HepG2 (cell line): ENCODE data around the gene MRPS7. TPM values are rescaled to one million over a fixed set of nuclear protein-coding genes. Genes with fewer than 3 reads are reported as not detected.

Experiments
- ASH2L ChIP-seq: fragments of 300-600, 200-600 bp; sonication (generic); IDR thresholded peaks from 2 replicates; pipeline ENCODE4 v1.7.0; 2017; ENCODE audit warnings: low read depth, mild to moderate bottlenecking, moderate library complexity, mixed read lengths, low read length; ENCODE audit not compliant: insufficient read length
- ATF1 ChIP-seq: IDR thresholded peaks from 2 replicates; pipeline ENCODE4 v1.6.1; 2016; ENCODE audit warnings: mild to moderate bottlenecking, control low read depth
- BCL6 ChIP-seq: IDR thresholded peaks from 2 replicates; pipeline ENCODE4 v1.6.1; 2016; ENCODE audit warnings: missing genetic modification reagents, missing compliant biosample characterization
- ESRRA ChIP-seq: sonication (generic); formaldehyde crosslinking; IDR thresholded peaks from 2 replicates; pipeline ENCODE4 v1.5.1; 2020; ENCODE audit warnings: mild to moderate bottlenecking, low read depth, missing genetic modification reagents
- IRX3 ChIP-seq: sonication (generic); formaldehyde crosslinking; IDR thresholded peaks from 2 replicates; pipeline ENCODE4 v1.8.1; 2023; ENCODE audit warnings: mild to moderate bottlenecking, low read depth, missing genetic modification reagents, borderline replicate concordance
- PHF8 ChIP-seq: sonication (generic); formaldehyde crosslinking; IDR thresholded peaks from 2 replicates; pipeline ENCODE4 v1.5.0; 2020; ENCODE audit warnings: missing genetic modification reagents
- RARA ChIP-seq: IDR thresholded peaks from 2 replicates; pipeline ENCODE4 v1.6.1; 2016; ENCODE audit warnings: missing genetic modification reagents, missing compliant biosample characterization
- RORA ChIP-seq: sonication (generic); formaldehyde crosslinking; IDR thresholded peaks from 2 replicates; pipeline ENCODE4 v1.5.0; 2020; ENCODE audit warnings: mild to moderate bottlenecking, missing genetic modification reagents, moderate library complexity
- SMAD1 ChIP-seq: sonication (generic); formaldehyde crosslinking; IDR thresholded peaks from 2 replicates; pipeline ENCODE4 v1.4.0; 2020; ENCODE audit warnings: missing genetic modification reagents, low read depth, mild to moderate bottlenecking, borderline replicate concordance
- SP4 ChIP-seq: sonication (generic); formaldehyde crosslinking; IDR thresholded peaks from 2 replicates; pipeline ENCODE4 v1.8.1; 2023; ENCODE audit warnings: mild to moderate bottlenecking, missing genetic modification reagents
- ZEB1 ChIP-seq: IDR thresholded peaks from 2 replicates; pipeline ENCODE4 v1.6.1; 2012; ENCODE audit warnings: mild to moderate bottlenecking, low read depth, inconsistent platforms; ENCODE audit not compliant: insufficient replicate concordance
- ZFP37 ChIP-seq: sonication (generic); formaldehyde crosslinking; IDR thresholded peaks from 2 replicates; pipeline ENCODE4 v1.4.0; 2020; ENCODE audit warnings: missing genetic modification reagents, borderline replicate concordance
- ZNF367 ChIP-seq: sonication (generic); formaldehyde crosslinking; IDR thresholded peaks from 2 replicates; pipeline ENCODE4 v1.4.0; 2020; ENCODE audit warnings: missing genetic modification reagents, borderline replicate concordance
- ZNF446 ChIP-seq: sonication (generic); formaldehyde crosslinking; IDR thresholded peaks from 2 replicates; pipeline ENCODE4 v1.5.0; 2020; ENCODE audit warnings: mild to moderate bottlenecking, missing genetic modification reagents
- ZNF496 ChIP-seq: sonication (generic); formaldehyde crosslinking; IDR thresholded peaks from 2 replicates; pipeline ENCODE4 v1.8.1; 2023; ENCODE audit warnings: mild to moderate bottlenecking, moderate library complexity, missing genetic modification reagents; ENCODE audit not compliant: insufficient replicate concordance
- ZNF614 ChIP-seq: IDR thresholded peaks from 2 replicates; pipeline ENCODE4 v1.6.1; 2018; ENCODE audit warnings: missing biosample characterization, missing genetic modification reagents, inconsistent platforms, borderline replicate concordance
- ZNF776 ChIP-seq: sonication (generic); formaldehyde crosslinking; IDR thresholded peaks from 2 replicates; pipeline ENCODE4 v1.4.0; 2020; ENCODE audit warnings: mild to moderate bottlenecking, missing genetic modification reagents
- polyA plus RNA-seq, 8 experiments: library from polyadenylated mRNA; depleted of rRNA in 3 of 8; stranded (reverse) in 7 of 8; unstranded in 1 of 8; fragments of >200 nt; fragmentation: Illumina TruSeq in 4 of 8; extraction: Trizol in 4 of 8; gene quantifications; 2 replicates each; pipeline versions ENCODE4 v1.2.1 to v1.2.3, GENCODE V29; 2011 to 2016; ENCODE audit warnings: low read depth in 4 of 8, missing spikeins in 1 of 8, mixed read lengths in 1 of 8; ENCODE audit not compliant: insufficient read depth in 1 of 8
- total RNA-seq, 5 experiments: library from RNA; depleted of rRNA; stranded (reverse); fragments of >200 nt; fragmentation: Illumina TruSeq; extraction: Trizol; gene quantifications; 2 replicates each; pipeline ENCODE4 v1.2.3, GENCODE V29; 2016; ENCODE audit warnings: low read depth in 1 of 5
- TF ChIP-seq, protein P1 (sequence below), 2 experiments: fragments of 450-650 bp in 1 of 2; sonication (generic) in 1 of 2; formaldehyde crosslinking; IDR thresholded peaks; 2 replicates each; pipeline versions ENCODE4 v1.5.0 to v1.8.0; 2020 to 2022; ENCODE audit warnings: mild to moderate bottlenecking in 1 of 2, missing genetic modification reagents in 1 of 2
- TF ChIP-seq, protein P2 (sequence below): IDR thresholded peaks from 2 replicates; pipeline ENCODE4 v1.6.1; 2016; ENCODE audit warnings: control low read depth
- TF ChIP-seq, protein P3 (sequence below): sonication (generic); formaldehyde crosslinking; IDR thresholded peaks from 2 replicates; pipeline ENCODE4 v1.4.0; 2020; ENCODE audit warnings: mild to moderate bottlenecking, missing genetic modification reagents
- TF ChIP-seq, protein P4 (sequence below): sonication (generic); formaldehyde crosslinking; IDR thresholded peaks from 2 replicates; pipeline ENCODE4 v1.5.1; 2020; ENCODE audit warnings: mild to moderate bottlenecking, missing genetic modification reagents, moderate library complexity

The MRPS7 gene
- total and polyA plus RNA-seq, 2 of the 13 experiments (the other 11 are each of a cell fraction or from before 2014, with no cell fraction given): 97.0 to 162 TPM

DNA sequence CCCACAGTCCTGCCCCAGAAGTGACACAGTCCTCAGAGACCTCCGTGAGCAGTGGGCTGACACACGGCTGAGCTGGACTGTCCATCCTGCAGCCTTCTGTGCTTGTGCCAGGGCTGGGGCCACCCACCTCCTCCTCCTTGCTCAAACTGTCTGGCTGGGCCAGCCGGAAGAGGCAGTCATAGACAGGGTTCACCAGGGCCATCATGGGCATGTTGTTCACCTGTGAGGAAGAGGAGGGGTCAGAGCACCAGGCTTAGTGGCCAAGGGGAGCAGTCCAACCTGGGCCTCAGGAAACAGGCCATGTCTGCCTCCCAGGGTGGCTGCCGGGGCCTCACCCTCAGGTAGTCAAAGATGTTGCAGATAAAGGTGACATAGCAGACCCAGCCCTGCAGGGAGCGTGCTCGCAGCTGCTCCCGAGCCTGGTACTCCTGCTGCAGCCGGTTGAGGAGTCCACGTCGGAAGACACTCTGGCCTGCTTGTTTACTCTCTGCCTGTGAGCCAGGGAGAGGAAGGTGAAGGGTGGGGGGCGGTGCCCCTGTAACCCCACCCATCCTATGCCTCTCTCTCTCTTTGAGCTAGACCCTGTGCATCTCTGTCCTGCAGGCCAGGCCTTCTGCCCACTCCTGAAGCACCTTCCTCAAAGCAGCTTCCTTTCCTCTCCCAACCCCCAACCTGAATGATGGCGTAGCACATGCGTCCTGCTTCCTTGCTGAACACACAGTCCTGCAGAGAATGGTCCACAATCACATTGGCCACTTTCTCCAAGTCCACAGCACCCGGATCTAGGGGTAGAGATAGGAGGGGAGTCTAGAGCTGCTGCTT, 5.9 kb downstream of the MRPS7 start (continued):
- peak; percentile 50 for TF ChIP-seq ZEB1
- TF ChIP-seq PHF8 (CRISPR knock-in tag): peak; percentile 44; the same call in 1 of the 2 replicates
- 0 out of 2 replicates have a peak, but pooled peaks have one; percentile 31 for TF ChIP-seq ZNF776
- TF ChIP-seq, protein P1, sequence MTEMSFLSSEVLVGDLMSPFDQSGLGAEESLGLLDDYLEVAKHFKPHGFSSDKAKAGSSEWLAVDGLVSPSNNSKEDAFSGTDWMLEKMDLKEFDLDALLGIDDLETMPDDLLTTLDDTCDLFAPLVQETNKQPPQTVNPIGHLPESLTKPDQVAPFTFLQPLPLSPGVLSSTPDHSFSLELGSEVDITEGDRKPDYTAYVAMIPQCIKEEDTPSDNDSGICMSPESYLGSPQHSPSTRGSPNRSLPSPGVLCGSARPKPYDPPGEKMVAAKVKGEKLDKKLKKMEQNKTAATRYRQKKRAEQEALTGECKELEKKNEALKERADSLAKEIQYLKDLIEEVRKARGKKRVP (CRISPR knock-in tag; IDR thresholded peaks at IDR 0.05): no peak
- peak; percentile 54; the same call in 1 of the 2 replicates for TF ChIP-seq RARA (CRISPR knock-in tag)
- peak; percentile 52 for TF ChIP-seq BCL6 (CRISPR knock-in tag)
- TF ChIP-seq, protein P2, sequence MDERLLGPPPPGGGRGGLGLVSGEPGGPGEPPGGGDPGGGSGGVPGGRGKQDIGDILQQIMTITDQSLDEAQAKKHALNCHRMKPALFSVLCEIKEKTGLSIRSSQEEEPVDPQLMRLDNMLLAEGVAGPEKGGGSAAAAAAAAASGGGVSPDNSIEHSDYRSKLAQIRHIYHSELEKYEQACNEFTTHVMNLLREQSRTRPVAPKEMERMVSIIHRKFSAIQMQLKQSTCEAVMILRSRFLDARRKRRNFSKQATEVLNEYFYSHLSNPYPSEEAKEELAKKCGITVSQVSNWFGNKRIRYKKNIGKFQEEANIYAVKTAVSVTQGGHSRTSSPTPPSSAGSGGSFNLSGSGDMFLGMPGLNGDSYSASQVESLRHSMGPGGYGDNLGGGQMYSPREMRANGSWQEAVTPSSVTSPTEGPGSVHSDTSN (CRISPR knock-in tag): no peak
- TF ChIP-seq, protein P3, sequence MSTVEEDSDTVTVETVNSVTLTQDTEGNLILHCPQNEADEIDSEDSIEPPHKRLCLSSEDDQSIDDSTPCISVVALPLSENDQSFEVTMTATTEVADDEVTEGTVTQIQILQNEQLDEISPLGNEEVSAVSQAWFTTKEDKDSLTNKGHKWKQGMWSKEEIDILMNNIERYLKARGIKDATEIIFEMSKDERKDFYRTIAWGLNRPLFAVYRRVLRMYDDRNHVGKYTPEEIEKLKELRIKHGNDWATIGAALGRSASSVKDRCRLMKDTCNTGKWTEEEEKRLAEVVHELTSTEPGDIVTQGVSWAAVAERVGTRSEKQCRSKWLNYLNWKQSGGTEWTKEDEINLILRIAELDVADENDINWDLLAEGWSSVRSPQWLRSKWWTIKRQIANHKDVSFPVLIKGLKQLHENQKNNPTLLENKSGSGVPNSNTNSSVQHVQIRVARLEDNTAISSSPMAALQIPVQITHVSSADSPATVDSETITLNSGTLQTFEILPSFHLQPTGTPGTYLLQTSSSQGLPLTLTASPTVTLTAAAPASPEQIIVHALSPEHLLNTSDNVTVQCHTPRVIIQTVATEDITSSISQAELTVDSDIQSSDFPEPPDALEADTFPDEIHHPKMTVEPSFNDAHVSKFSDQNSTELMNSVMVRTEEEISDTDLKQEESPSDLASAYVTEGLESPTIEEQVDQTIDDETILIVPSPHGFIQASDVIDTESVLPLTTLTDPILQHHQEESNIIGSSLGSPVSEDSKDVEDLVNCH (CRISPR knock-in tag): no peak
- TF ChIP-seq ZNF496 (CRISPR knock-in tag): no peak
- peak; percentile 71; the same call in 1 of the 2 replicates for TF ChIP-seq ZNF614 (CRISPR knock-in tag)
- peak; percentile 58; the same call in 1 of the 2 replicates for TF ChIP-seq SP4 (CRISPR knock-in tag)
- TF ChIP-seq IRX3 (CRISPR knock-in tag): no peak
- peak; percentile 71; the same call in 1 of the 2 replicates for TF ChIP-seq SMAD1 (CRISPR knock-in tag)
- TF ChIP-seq, protein P4, sequence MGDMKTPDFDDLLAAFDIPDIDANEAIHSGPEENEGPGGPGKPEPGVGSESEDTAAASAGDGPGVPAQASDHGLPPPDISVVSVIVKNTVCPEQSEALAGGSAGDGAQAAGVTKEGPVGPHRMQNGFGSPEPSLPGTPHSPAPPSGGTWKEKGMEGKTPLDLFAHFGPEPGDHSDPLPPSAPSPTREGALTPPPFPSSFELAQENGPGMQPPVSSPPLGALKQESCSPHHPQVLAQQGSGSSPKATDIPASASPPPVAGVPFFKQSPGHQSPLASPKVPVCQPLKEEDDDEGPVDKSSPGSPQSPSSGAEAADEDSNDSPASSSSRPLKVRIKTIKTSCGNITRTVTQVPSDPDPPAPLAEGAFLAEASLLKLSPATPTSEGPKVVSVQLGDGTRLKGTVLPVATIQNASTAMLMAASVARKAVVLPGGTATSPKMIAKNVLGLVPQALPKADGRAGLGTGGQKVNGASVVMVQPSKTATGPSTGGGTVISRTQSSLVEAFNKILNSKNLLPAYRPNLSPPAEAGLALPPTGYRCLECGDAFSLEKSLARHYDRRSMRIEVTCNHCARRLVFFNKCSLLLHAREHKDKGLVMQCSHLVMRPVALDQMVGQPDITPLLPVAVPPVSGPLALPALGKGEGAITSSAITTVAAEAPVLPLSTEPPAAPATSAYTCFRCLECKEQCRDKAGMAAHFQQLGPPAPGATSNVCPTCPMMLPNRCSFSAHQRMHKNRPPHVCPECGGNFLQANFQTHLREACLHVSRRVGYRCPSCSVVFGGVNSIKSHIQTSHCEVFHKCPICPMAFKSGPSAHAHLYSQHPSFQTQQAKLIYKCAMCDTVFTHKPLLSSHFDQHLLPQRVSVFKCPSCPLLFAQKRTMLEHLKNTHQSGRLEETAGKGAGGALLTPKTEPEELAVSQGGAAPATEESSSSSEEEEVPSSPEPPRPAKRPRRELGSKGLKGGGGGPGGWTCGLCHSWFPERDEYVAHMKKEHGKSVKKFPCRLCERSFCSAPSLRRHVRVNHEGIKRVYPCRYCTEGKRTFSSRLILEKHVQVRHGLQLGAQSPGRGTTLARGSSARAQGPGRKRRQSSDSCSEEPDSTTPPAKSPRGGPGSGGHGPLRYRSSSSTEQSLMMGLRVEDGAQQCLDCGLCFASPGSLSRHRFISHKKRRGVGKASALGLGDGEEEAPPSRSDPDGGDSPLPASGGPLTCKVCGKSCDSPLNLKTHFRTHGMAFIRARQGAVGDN: peak; percentile 93
- no peak for TF ChIP-seq ZFP37
- TF ChIP-seq ATF1: no peak
- TF ChIP-seq ASH2L: peak; percentile 55
- TF ChIP-seq ESRRA (CRISPR knock-in tag): peak; percentile 61; the same call in 1 of the 2 replicates
- no peak for TF ChIP-seq ZNF367 (CRISPR knock-in tag)
- TF ChIP-seq RORA (CRISPR knock-in tag): no peak
- no peak for TF ChIP-seq ZNF446
